Ishikawa (cell line): ENCODE data around the gene PBXIP1.
A peak's percentile ranks its signal among the peaks of the same experiment; 100 is the strongest.

ENCODE experiments used
- EP300 ChIP-seq: IDR thresholded peaks from 2 replicates; pipeline ENCODE4 v1.6.1; 2012; ENCODE audit warnings: borderline replicate concordance
- FOXM1 ChIP-seq: IDR thresholded peaks from 2 replicates; pipeline ENCODE4 v1.6.1; 2012; ENCODE audit warnings: low read depth, borderline replicate concordance
- REST ChIP-seq: IDR thresholded peaks from 2 replicates; pipeline ENCODE4 v1.6.1; 2012; ENCODE audit warnings: low read depth, mild to moderate bottlenecking
- TAF1 ChIP-seq: IDR thresholded peaks from 2 replicates; pipeline ENCODE4 v1.6.1; 2012; ENCODE audit warnings: low read depth, mild to moderate bottlenecking
- ZBTB7A ChIP-seq: IDR thresholded peaks from 2 replicates; pipeline ENCODE4 v1.6.1; 2012; ENCODE audit warnings: low read depth
- TF ChIP-seq, protein P1 (sequence below): IDR thresholded peaks from 2 replicates; pipeline ENCODE4 v1.6.1; 2012

- TF ChIP-seq, protein P1, sequence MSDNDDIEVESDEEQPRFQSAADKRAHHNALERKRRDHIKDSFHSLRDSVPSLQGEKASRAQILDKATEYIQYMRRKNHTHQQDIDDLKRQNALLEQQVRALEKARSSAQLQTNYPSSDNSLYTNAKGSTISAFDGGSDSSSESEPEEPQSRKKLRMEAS, result peak; percentile 87
- TF ChIP-seq REST (no peak; the same call in 1 of the 2 replicates), TAF1 (no peak; the same call in 1 of the 2 replicates), ZBTB7A (peak; percentile 81), EP300 (peak; percentile 91), FOXM1 (peak; percentile 77)
These were observed 45.0 kb upstream of the PBXIP1 start for GRCh38 chr1:155000726-155001424.
